Fibroblast of gingiva (primary cell): ENCODE measurements around the gene ANKRD11.
A peak's percentile ranks its signal among the peaks of the same experiment; 100 is the strongest.

Source experiments
- DNase-seq: peaks from one replicate; pipeline ENCODE4 v3.0.0-alpha.2; 2011; ENCODE audit warnings: low read depth

The ANKRD11 gene

DNA sequence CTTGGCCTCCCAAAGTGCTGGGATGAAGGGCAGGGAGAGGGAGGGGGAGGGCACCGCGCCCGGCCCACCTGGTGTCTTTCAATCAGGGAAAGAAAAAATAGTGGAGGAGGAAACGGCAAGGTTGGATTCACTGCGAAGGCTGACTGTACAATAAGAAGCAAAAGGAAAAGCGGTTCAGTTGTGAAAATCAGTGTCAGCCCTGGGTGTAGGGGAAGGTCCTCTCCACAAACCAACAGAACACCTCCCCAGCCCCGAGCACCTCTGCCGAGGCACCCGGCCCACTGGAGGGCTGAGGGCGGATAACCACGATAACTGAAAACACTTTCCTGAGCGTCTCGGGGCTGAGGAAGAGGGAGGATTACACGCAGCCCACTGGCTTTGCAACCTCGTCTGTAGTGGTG is 16.4 kb upstream of the ANKRD11 start:
- DNase-seq, result no peak

DNA sequence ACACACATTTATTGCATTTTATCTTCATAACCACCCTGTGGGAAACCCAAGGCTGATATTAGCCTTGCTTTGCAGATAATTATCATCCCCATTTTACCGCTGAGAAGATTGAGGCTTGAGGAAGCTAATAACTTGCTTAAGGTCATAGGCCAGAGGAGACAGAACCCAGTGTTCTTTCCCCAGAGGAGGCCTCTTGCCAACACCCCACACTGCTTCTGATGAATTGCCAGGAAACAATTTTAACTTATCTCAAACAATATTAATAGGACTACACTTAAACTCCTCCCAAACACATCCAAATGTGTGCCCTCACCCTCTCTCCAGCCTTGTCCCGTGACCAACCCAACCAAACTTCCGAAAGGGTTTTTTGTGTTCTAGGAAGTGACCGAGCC is 15.7 kb upstream of the ANKRD11 start:
- peak; percentile 31 for DNase-seq

DNA sequence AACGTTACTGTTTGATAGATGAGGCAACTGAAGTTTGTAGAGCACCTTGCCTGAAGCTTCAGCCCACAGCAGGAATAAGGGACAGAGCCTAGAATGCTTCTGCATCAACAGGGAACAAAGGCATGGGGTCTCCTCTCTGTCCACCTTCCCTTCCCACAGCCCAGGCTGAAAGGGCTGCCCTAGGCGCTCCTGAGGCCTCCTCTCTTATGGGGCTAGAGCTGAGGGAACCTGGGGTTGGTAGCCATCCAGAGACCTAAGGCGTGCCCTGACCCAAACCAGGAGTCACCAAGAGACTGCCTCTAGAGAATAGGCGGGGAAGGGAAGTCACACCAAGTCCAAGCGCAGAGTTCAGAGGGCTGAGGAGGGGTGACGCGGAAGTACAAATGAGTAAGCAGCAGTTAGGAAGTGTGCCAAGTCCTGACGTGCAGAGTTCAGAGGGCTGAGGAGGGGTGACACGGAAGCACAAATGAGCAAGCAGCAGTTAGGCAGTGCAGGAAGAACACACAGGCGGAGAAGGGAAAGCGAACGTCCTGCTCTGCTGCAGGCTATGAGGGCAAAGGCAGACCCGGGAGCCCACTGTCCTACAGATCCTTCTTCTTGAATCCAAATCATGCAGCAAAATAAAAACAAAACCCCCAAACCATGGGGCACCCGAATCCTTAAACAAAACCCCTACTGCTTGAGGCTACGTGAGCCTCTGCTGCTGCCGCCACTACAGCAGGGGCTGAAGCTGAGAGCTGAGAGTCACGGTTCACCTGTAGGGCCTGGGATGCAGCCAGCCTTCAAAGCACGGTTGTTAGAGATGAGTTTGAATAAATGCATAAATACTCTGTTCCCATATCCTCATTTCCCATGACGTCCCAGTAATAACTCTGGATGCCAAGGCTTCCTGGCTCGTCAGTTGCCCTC is 15.1 kb upstream of the ANKRD11 start:
- peak; percentile 84 for DNase-seq

DNA sequence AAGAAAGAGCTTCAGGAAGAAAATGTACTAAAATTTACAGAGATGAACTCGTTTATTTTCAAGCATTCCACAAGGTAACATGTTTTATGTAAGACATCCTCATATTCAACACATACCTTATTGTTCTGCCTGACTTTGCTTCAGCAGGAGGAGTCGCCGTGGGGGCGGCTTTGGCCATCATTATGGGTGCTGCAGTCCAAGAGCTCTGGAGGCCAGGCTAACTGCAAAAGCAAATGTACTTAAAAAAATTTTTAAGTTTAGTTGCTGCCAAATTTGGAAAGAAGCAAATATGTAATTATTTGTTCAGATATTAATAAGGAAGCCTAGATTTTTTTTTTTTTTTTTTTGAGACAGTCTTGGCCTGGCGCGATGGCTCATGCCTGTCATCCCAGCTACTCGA is 13.7 kb upstream of the ANKRD11 start:
- DNase-seq, result no peak

DNA sequence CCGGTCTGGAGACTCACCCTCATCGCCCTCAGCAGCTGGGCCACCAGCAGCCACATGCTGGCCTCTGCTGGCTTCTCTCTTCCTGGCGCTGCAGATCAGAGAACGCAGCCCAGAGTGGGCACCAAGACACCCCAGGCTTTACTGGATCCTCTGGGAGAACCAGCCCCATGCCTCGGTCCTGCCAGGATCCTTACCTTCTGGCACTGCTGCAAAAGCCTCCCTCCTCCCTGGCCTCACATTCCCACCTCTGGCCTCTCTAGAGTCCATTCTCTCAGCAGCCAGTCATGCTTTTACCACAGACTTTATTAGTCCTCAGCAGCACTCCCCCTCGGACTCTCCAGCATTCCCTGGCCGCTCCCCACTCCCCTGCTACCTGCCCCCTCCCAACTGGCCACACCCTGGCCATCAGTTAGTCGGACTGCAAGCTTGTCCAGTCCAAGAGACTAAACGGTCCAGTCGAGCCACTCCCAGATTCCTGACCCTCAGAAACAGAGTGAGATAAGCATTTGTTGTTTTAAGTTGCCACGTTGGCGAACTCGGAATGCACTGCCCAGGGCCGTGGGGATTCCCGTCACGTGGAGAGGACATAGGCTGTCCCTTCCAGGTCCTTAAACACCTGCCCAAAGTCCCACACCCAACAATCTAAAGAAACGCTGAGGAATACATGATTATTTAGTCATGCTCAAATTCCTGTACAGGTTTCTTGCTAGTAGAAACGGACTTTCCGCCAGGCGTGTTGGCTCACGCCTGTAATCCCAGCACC is 11.9 kb upstream of the ANKRD11 start:
- DNase-seq, result no peak

DNA sequence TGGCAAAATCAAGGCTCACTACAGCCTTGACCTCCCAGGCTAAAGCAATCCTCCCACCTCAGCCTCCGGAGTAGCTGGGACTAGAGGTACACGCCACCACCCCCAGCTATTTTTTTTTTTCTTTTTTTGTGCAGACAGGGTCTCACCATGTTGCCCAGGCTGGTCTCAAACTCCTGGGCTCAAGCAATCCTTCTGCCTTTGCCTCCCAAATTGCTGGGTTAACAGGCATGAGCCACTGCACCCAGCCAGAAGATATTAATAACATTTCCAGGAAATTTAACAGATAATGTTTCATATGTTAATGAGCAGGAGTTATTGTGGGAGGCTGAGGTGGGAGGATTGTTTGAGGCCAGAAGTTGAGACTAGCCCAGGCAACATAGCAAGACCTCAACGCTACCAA is 9.4 kb upstream of the ANKRD11 start:
- DNase-seq, result no peak

DNA sequence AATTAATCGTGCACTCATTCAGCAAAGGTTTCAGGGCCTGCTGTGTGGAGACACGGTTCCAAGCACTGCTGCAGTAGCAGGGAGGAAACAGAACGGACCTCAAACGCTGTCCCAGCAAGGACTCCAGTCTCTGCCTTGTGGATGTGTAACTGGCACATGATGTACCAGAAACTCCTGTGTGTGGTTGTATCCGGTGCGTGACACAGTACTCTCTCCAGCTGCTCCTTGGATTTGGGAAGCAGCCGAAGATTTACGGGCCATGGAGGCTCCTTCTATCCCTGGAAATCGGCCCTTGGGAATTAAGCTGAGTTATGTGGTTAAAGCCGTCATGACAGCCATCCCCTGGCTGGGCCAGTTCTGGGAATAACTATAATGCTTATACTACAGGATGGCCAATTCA is 8.5 kb upstream of the ANKRD11 start:
- DNase-seq, result no peak

DNA sequence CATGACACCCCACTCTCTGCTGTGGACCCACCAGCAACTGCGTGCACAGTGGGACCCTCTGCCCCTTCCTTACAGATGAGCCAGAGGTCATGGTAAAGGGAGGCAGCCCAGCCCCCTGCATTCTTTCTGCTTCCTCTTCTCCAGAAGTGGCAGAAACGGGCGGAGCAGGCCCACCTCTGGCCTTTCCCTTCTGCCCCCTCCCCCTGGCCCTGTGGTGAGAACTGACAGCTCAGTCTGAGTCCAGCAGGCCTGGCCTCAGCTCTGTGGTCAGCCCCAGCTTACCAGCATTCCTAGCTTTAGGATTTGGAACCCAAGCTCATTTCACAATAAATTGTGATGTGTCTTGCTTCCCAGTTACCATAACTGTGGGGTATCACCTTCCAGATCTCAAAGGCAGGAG is 4.8 kb upstream of the ANKRD11 start:
- peak; percentile 56 for DNase-seq

DNA sequence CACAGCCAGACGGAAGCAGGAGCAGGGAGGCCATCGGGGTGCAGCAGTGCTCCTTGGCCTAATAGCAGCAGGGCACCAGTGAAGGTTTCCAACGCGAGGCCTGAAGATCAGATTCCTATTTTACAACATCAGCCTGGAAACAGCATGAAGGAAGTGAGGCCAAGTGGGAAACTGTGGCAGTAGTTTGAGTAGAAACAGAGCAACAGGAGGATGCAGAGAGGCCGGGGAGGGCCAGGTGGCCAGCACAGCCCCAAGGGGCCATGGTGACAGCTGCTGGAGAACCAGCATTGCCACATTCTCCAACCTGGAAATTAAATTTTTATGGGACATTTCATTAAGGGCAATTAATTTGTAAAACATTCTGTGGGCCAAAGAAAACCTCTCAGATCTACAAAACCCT is 3.4 kb upstream of the ANKRD11 start:
- no peak for DNase-seq

DNA sequence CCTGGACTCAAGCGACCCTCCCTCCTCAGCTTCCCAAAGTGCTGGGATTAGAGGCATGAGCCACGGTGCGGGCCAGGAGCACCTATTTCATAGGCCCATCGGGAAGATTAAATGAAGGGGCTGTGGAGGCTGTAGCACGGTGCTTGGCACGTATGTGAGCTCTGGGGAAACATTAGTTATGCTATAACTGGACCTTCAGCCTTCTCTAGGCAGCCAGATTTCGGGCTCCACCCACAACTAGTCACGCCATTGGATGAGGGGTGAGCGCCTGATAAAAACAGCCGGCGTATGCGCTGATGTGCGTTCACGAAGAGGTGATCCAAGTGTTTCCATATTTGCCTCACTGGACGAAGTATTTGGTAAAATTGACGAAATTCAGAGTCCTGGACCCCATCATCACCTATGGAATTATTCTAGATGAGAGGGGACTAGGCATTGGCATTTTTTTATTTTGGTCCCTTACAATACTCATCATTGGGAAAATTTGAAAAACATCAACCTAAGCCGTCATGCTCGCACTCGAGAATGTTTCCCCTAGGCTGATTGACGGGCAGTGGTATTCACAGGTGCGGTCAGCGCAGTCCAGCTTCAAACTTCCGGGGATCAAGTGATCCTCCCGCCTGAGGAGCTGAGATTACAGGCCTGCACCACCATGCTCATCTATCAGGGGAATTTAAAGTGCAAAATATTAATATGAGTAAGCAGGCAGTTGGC is 1.8 kb upstream of the ANKRD11 start:
- no peak for DNase-seq

DNA sequence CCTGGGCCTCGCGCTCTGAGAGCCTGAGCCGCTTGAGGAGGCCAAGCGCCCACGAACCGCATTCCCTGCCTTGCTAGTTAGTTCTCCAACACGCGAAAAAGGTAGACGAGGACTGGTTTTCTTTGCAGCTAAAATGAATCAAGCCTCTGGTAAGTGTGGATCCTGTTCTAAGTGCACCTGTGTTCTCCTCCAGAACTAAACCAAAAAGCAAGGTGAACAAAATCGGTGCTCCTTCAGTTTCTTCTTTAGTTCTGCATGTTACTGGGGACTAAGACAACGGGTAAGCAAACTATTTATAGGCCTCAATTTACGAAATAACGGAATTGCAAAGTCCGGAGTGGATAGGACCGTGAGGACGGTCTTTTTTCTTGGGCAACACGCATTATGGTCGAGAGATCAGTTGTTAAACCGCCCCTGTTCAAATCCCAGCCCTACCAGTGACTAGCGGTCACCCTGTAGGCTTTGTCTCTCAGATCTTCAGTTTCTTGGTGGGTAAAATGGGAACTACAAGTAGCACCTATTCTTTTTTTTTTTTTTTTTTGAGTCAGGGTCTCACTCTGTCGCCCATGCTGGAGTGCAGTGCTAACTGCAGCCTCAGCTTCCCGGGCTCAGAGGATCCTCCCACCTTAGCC is 993 bp upstream of the ANKRD11 start:
- DNase-seq, result peak; percentile 55

DNA sequence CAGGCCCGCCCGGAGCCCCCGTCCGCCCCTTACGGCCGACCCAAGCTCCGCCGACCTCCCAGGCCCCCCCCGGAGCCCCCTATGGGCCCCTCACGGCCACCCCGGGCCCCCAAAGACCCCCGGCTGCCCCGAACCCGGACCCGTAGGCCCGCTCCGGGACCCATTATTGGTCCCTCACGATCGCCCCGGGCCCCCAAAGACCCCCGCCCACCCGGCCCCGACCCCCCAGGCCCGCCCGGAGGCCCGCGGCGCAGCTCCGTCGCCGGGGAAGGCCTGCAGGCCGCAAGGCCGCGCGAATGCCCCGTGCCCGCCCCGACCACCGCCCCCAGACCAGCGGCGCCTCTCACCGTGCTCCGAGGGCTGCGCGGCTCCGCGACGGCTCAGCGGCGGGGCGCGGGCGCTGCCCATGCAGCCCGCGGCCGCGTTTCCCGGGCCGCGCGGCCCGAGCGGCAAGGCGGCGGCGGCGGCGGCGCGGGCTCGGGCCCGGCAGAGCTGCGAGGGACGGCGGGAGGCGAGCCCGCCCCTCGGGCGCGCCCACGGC is 393 bp downstream of the ANKRD11 start:
- no peak for DNase-seq

DNA sequence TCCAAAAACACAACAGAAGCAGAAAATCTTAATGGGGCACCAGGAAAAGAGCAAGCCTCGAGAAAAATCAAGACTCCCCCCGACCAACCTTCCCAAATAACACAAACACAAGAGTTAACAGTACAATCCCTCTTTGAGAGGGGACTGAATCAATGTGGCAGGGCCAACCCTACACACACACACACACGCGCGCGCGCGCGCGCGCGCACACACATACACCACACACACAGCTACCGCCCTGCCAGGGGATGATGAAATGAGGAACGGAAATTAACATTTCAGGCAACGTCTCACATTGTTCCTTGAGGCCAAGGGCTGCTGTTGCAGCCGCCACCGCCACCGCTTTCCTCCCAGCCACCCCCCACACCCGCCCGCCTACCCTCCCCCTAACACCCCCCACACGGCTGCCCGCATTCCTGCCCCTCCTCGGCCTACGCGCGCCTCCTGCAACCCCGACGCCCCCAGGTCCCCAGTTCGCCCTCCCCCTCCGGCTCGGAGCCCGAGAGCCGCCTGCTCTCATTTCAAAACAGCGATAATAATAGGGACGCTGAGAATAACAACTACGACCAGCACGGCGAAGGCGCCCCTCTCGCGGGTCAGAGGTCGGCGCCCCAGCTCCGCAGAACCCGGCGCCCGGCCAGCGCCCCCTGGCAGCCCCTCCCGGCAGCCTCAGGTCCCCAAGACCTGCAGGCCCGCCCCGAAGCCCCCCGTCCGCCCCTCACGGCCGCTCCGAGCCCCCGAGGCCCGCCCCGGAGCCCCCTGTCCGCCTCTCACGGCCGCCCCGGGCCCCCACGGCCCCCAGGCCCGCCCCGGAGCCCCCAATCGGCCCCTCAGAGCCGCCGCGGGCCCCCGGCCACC is 1.1 kb downstream of the ANKRD11 start:
- peak; percentile 99 for DNase-seq

DNA sequence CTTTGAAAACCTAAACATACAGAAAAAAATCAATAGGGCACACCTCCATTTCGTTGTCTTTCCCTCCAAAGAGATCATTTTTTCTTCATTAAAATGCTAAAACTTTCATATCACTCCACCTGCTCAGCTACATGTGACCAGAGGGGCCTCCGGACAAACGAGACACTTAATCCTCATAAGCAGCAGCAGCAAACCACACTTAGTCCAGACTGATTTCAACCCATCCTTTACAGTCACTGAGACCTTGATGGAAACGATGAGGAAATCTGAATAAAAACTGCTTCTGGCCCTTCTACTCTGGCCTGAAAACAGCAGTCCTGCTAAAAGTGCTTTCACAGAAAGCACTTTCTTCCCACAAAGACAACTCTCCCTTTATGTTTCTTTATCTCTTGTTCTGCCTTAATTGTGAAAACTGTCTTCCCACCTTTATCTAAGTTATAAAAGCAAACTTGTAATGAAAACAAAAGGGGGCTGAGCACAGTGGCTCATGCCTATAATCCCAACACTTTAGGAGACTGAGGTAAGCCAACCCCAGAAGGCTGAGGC is 4.6 kb downstream of the ANKRD11 start:
- DNase-seq, result no peak

DNA sequence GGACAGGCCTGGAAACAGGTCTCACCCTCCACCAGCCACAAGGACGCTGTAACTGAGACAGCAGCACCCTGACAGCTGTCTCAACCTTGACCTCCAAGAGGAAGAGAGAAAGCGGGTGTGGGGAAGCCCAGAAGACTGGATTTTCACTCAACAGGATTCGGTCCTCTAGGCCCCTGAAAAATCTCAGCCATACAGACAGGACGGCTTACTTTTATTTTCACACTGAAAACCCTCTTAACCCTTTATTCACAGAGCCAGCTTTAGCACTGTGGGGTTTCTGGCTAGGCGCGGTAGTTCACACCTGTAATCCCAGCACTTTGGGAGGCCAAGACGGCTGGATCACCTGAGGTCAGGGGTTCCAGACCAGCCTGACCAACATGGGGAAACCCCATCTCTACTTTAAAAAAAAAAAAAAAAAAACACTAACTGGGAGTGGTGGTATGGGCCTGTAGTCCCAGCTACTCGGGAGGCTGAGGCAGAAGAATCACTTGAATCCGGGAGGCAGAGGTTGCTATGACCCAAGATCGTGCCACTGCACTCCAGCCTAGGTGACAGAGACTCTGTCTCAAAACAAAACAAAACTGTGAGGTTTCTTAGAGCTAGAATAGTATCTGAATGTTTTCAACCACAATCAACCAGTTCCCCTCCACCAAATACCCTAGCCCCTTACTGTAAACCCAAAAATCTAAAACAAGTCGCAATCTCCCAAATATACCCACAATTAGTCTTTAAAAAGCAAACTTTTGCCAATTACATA is 5.3 kb downstream of the ANKRD11 start:
- no peak for DNase-seq

DNA sequence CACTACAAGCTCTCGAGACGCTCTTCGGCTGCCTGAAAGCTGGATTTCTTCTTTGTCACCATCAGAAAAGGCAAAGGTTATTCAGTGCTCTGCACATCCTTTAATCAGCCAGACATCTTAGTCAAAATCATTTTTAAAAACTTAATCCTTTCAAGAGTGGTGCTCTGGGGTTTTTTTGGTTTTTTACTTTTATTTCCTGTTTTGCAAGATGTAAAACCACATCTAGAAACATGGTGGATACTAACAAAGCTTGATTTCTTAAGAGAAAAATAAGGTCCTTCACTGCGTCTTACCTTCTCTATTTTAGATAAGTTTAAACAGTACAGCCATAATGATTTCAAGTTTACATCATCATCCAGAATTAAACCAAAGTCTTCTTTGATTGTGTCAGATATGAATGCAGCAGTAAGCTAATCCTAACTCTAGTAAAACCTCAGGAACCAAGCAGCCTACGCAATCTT is 6.3 kb downstream of the ANKRD11 start:
- no peak for DNase-seq

DNA sequence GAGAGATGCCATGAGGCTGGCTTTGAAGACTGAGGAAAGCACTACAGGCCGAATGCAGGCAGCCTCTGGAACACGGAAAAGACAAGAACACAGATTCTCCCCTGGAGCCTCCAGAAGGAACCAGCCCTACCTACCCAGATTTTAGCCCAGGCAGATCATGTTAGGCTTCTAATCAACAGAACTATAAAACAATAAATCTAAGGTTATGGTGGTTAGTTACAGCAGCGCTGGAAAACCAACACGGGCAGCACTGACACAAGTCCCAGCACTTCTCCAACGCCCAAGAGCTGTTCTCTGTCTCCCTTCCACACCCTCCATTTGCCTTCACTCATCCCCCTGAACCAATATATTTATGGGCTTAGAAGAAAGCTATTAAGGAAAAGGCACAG is 7.5 kb downstream of the ANKRD11 start:
- no peak for DNase-seq

DNA sequence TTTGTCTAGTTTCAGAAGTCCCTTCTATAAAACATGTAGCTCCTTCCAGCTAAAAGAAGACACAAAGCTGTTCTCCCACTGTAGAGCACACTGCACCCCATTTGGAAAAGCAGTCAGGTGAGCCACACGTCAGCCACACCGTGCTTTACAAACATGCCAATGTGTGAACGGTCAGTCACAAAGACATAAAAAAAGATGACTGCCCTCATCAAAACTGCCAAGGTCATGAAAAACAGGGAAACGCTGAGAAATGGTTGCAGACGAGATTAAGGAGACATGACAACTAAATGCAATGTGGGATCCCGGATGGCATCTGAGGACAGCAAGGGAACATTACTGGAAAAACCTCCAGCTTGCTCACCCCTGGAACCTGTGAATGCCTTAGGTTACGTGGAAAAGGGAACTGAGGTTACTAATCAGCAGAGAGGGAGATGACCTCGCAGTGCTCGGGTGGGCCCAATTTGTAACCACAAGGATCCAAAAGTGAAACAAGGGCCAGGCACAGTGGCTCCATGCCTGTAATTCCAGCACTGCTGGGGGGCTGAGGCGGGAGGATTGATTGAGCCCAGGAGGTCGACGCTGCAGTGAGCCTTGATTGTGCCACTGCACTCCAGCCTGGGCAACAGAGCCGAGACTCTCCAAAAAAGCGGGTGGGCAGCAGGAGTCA is 8.1 kb downstream of the ANKRD11 start:
- DNase-seq, result no peak

DNA sequence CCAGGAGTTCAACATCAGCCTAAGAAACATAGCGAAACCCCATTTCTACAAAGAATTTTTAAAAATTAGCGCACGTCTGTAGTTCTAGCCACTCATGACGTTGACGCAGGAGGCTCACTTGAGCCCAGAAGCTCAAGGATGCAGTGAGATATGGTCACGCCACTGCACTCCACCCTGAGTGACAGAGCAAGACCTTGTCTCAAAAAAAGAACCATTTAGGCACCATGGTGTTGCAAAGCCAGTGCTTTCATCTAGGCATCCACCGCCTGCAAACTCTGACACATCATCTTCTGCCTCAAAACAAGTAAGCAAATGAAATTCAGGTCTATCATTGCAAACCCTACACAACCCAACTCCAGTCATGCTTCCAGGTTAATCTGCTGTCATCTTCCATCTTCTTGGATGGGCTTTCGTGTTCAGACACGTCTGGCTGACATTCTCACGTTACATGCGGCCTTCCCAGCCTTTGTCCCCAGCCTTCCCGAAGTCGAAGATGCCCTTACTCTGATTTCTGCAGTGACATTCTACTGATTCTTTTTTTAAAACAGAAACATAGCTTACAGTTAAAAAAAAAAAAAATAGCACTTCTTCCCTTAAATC is 8.9 kb downstream of the ANKRD11 start:
- DNase-seq, result no peak
